HepG2 (cell line): ENCODE results near the gene SLIT1. TPM values are rescaled to one million over a fixed set of nuclear protein-coding genes. Genes with fewer than 3 reads are reported as not detected.

Experiments
- ATF1 ChIP-seq: IDR thresholded peaks from 2 replicates; pipeline ENCODE4 v1.6.1; 2016; ENCODE audit warnings: mild to moderate bottlenecking, control low read depth
- CCAR2 ChIP-seq: fragments of 200-400 bp; formaldehyde crosslinking; optimal IDR thresholded peaks from 2 replicates; pipeline ENCODE3; 2018; ENCODE audit warnings: low read depth, mild to moderate bottlenecking, low read length, moderate library complexity
- EED ChIP-seq: sonication (generic); formaldehyde crosslinking; IDR thresholded peaks from 2 replicates; pipeline ENCODE4 v1.5.0; 2020; ENCODE audit warnings: mild to moderate bottlenecking, missing genetic modification reagents
- FOXC1 ChIP-seq: sonication (generic); formaldehyde crosslinking; IDR thresholded peaks from 2 replicates; pipeline ENCODE4 v1.8.0; 2022; ENCODE audit warnings: mild to moderate bottlenecking, missing genetic modification reagents, borderline replicate concordance
- KDM5B ChIP-seq: sonication (generic); formaldehyde crosslinking; IDR thresholded peaks from 2 replicates; pipeline ENCODE4 v1.4.0; 2020; ENCODE audit warnings: missing genetic modification reagents, mild to moderate bottlenecking, borderline replicate concordance
- SMC3 ChIP-seq: IDR thresholded peaks from 2 replicates; pipeline ENCODE4 v1.6.1; 2011; ENCODE audit warnings: low read length, improper control_type of control experiment
- SOX6 ChIP-seq, 2 experiments: fragments of 450-650 bp in 1 of 2; sonication (generic) in 1 of 2; formaldehyde crosslinking in 1 of 2; IDR thresholded peaks; 2 replicates each; pipeline versions ENCODE4 v1.4.0 to v1.6.1; 2017 to 2020; ENCODE audit warnings: antibody characterized with exemption in 1 of 2, mild to moderate bottlenecking in 1 of 2, missing genetic modification reagents in 1 of 2
- TCF7L2 ChIP-seq: IDR thresholded peaks from 2 replicates; pipeline ENCODE4 v1.6.1; 2011; ENCODE audit warnings: mild to moderate bottlenecking, low read depth, low read length, moderate library complexity
- THYN1 ChIP-seq: sonication (generic); formaldehyde crosslinking; IDR thresholded peaks from 2 replicates; pipeline ENCODE4 v1.8.1; 2023; ENCODE audit warnings: low read depth, mild to moderate bottlenecking, moderate library complexity, missing genetic modification reagents, borderline replicate concordance
- ZNF3 ChIP-seq: IDR thresholded peaks from 2 replicates; pipeline ENCODE4 v1.7.0; 2017; ENCODE audit warnings: inconsistent platforms
- ZNF350 ChIP-seq: sonication (generic); formaldehyde crosslinking; IDR thresholded peaks from 2 replicates; pipeline ENCODE4 v1.4.0; 2020; ENCODE audit warnings: mild to moderate bottlenecking, low read depth, missing genetic modification reagents, borderline replicate concordance
- ZNF660 ChIP-seq: sonication (generic); formaldehyde crosslinking; IDR thresholded peaks from 2 replicates; pipeline ENCODE4 v1.5.1; 2020; ENCODE audit warnings: mild to moderate bottlenecking, low read depth, missing genetic modification reagents, borderline replicate concordance
- polyA plus RNA-seq, 8 experiments: library from polyadenylated mRNA; depleted of rRNA in 3 of 8; stranded (reverse) in 7 of 8; unstranded in 1 of 8; fragments of >200 nt; fragmentation: Illumina TruSeq in 4 of 8; extraction: Trizol in 4 of 8; gene quantifications; 2 replicates each; pipeline versions ENCODE4 v1.2.1 to v1.2.3, GENCODE V29; 2011 to 2016; ENCODE audit warnings: low read depth in 4 of 8, missing spikeins in 1 of 8, mixed read lengths in 1 of 8; ENCODE audit not compliant: insufficient read depth in 1 of 8
- total RNA-seq, 5 experiments: library from RNA; depleted of rRNA; stranded (reverse); fragments of >200 nt; fragmentation: Illumina TruSeq; extraction: Trizol; gene quantifications; 2 replicates each; pipeline ENCODE4 v1.2.3, GENCODE V29; 2016; ENCODE audit warnings: low read depth in 1 of 5
- TF ChIP-seq, protein P1 (sequence below): sonication (generic); formaldehyde crosslinking; IDR thresholded peaks from 2 replicates; pipeline ENCODE4 v1.4.0; 2020; ENCODE audit warnings: missing genetic modification reagents
- TF ChIP-seq, protein P2 (sequence below): sonication (generic); formaldehyde crosslinking; IDR thresholded peaks from 2 replicates; pipeline ENCODE4 v1.4.0; 2020; ENCODE audit warnings: mild to moderate bottlenecking, missing genetic modification reagents
- TF ChIP-seq, protein P3 (sequence below): sonication (generic); formaldehyde crosslinking; IDR thresholded peaks from 2 replicates; pipeline ENCODE4 v1.8.1; 2023; ENCODE audit warnings: mild to moderate bottlenecking, missing genetic modification reagents

SLIT1 gene
- total and polyA plus RNA-seq, 2 of the 13 experiments (the other 11 are each of a cell fraction or from before 2014, with no cell fraction given) = 0.09 to 0.33 TPM

DNA sequence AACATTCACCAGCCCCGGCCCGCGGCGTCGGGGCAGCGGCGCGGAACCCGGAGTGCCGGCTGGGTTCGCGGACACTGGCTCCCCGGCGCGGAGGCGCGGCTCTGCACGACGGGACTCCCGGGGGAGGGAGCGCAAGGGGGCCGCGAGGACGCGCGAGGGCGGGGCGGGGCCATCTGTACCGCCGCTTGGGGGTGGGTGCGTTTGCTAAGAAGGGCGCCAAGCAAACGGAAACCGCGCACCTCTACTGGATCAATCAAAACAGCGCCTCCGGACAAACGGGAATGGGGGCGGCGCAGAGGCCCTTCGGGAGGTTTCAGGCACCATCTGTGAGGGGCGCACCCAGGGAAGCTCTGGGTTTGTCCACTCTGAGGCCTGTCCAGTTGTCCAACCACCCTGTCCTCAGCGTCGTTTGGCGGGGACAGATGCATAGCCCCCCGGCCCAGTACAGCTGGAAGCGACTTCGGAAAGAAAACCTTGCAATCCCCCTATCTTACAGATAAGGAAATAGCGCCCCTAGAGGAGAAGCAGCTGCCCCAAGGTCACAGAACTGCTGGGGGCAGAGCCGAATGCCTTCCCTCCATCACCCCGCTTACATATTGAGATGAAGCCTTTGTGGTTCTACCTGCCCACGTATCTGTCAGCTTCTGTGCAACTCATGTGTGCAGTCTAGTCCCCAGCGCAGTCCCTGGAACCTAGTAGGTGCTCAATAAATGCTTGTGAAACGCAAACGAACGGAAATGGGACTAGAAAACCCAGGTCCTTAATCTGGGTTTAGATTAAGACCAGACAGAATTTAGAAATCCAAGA is 10.7 kb upstream of the SLIT1 start (continued):
- TF ChIP-seq FOXC1 (CRISPR knock-in tag) (peak; percentile 35; the same call in 1 of the 2 replicates), ZNF3 (CRISPR knock-in tag) (no peak), ZNF660 (no peak), EED (CRISPR knock-in tag) (no peak), KDM5B (CRISPR knock-in tag) (peak; percentile 29; the same call in 1 of the 2 replicates), TCF7L2 (no peak), THYN1 (CRISPR knock-in tag) (no peak), ZNF350 (CRISPR knock-in tag) (0 out of 2 replicates have a peak, but pooled peaks have one; percentile 40), ATF1 (CRISPR knock-in tag) (no peak), SMC3 (peak; percentile 14; the same call in 1 of the 2 replicates), CCAR2 (no peak), SOX6 (IDR thresholded peaks at IDR 0.05) (no peak), SOX6 (CRISPR knock-in tag; IDR thresholded peaks at IDR 0.05) (peak; percentile 10; the same call in 1 of the 2 replicates)
- TF ChIP-seq, protein P1, sequence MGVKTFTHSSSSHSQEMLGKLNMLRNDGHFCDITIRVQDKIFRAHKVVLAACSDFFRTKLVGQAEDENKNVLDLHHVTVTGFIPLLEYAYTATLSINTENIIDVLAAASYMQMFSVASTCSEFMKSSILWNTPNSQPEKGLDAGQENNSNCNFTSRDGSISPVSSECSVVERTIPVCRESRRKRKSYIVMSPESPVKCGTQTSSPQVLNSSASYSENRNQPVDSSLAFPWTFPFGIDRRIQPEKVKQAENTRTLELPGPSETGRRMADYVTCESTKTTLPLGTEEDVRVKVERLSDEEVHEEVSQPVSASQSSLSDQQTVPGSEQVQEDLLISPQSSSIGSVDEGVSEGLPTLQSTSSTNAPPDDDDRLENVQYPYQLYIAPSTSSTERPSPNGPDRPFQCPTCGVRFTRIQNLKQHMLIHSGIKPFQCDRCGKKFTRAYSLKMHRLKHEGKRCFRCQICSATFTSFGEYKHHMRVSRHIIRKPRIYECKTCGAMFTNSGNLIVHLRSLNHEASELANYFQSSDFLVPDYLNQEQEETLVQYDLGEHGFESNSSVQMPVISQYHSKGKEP = no peak
- TF ChIP-seq, protein P2, sequence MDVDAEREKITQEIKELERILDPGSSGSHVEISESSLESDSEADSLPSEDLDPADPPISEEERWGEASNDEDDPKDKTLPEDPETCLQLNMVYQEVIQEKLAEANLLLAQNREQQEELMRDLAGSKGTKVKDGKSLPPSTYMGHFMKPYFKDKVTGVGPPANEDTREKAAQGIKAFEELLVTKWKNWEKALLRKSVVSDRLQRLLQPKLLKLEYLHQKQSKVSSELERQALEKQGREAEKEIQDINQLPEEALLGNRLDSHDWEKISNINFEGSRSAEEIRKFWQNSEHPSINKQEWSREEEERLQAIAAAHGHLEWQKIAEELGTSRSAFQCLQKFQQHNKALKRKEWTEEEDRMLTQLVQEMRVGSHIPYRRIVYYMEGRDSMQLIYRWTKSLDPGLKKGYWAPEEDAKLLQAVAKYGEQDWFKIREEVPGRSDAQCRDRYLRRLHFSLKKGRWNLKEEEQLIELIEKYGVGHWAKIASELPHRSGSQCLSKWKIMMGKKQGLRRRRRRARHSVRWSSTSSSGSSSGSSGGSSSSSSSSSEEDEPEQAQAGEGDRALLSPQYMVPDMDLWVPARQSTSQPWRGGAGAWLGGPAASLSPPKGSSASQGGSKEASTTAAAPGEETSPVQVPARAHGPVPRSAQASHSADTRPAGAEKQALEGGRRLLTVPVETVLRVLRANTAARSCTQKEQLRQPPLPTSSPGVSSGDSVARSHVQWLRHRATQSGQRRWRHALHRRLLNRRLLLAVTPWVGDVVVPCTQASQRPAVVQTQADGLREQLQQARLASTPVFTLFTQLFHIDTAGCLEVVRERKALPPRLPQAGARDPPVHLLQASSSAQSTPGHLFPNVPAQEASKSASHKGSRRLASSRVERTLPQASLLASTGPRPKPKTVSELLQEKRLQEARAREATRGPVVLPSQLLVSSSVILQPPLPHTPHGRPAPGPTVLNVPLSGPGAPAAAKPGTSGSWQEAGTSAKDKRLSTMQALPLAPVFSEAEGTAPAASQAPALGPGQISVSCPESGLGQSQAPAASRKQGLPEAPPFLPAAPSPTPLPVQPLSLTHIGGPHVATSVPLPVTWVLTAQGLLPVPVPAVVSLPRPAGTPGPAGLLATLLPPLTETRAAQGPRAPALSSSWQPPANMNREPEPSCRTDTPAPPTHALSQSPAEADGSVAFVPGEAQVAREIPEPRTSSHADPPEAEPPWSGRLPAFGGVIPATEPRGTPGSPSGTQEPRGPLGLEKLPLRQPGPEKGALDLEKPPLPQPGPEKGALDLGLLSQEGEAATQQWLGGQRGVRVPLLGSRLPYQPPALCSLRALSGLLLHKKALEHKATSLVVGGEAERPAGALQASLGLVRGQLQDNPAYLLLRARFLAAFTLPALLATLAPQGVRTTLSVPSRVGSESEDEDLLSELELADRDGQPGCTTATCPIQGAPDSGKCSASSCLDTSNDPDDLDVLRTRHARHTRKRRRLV (CRISPR knock-in tag) = no peak
- TF ChIP-seq, protein P3, sequence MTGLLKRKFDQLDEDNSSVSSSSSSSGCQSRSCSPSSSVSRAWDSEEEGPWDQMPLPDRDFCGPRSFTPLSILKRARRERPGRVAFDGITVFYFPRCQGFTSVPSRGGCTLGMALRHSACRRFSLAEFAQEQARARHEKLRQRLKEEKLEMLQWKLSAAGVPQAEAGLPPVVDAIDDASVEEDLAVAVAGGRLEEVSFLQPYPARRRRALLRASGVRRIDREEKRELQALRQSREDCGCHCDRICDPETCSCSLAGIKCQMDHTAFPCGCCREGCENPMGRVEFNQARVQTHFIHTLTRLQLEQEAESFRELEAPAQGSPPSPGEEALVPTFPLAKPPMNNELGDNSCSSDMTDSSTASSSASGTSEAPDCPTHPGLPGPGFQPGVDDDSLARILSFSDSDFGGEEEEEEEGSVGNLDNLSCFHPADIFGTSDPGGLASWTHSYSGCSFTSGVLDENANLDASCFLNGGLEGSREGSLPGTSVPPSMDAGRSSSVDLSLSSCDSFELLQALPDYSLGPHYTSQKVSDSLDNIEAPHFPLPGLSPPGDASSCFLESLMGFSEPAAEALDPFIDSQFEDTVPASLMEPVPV = 0 out of 2 replicates have a peak, but pooled peaks have one; percentile 52
